NK-92 treated with Interleukin-12 subunit alpha and Interleukin-12 subunit beta, amount 100 ng/mL, for 24 hours (cell line): ENCODE data around the gene VPS18.
"Not testable (repeated sequence)": the region's sequence is repeated elsewhere in the genome, so short reads cannot be mapped to it uniquely, and the experiment has no call there.

Experiments used
- DNase-seq: peaks from one replicate; lab custom pipeline; 2025; lab: John Stamatoyannopoulos, UW

VPS18 gene

GRCh38 chr15:40893733-40894680, at the start of gene VPS18:
Gene VPS18, plus strand, starts transcription at chr15:40894450. Its CDS starts 319 bp downstream, at chr15:40894769.
- DNase-seq = peak; percentile 99

GRCh38 chr15:40844696-40845030, 49.6 kb upstream of the VPS18 start:
- no peak for DNase-seq

- DNase-seq = no peak
Observed at GRCh38 chr15:40845036-40845435, 49.2 kb upstream of the VPS18 start.

GRCh38 chr15:40845511-40846284, 48.6 kb upstream of the VPS18 start:
- no peak for DNase-seq

- DNase-seq = no peak
Observed at GRCh38 chr15:40846841-40847222, 47.4 kb upstream of the VPS18 start.

- no peak for DNase-seq
Observed at GRCh38 chr15:40847223-40847961, 46.9 kb upstream of the VPS18 start.

- DNase-seq = no peak
Observed at GRCh38 chr15:40850576-40851112, 43.6 kb upstream of the VPS18 start.

GRCh38 chr15:40852529-40852928, 41.7 kb upstream of the VPS18 start:
- DNase-seq = no peak

- DNase-seq = no peak
Observed at GRCh38 chr15:40853241-40853890, 40.9 kb upstream of the VPS18 start.

- DNase-seq = no peak
Observed at GRCh38 chr15:40854161-40854560, 40.1 kb upstream of the VPS18 start.

GRCh38 chr15:40855706-40856234, 38.5 kb upstream of the VPS18 start:
- no peak for DNase-seq

GRCh38 chr15:40856746-40857145, 37.5 kb upstream of the VPS18 start:
- no peak for DNase-seq

GRCh38 chr15:40857601-40858341, 36.5 kb upstream of the VPS18 start:
- peak; percentile 62 for DNase-seq

GRCh38 chr15:40858706-40859105, 35.5 kb upstream of the VPS18 start:
- DNase-seq = no peak

GRCh38 chr15:40859206-40859851, 34.9 kb upstream of the VPS18 start:
- peak; percentile 81 for DNase-seq

GRCh38 chr15:40861147-40861546, 33.1 kb upstream of the VPS18 start:
- not testable (repeated sequence) for DNase-seq

GRCh38 chr15:40863660-40864270, 30.5 kb upstream of the VPS18 start:
- no peak for DNase-seq

- DNase-seq = no peak
Observed at GRCh38 chr15:40867199-40867598, 27.1 kb upstream of the VPS18 start.

- no peak for DNase-seq
Observed at GRCh38 chr15:40869686-40870085, 24.6 kb upstream of the VPS18 start.

GRCh38 chr15:40870716-40871115, 23.5 kb upstream of the VPS18 start:
- DNase-seq = no peak
